GM13977 (cell line): ENCODE results near the gene MYLIP.

ENCODE experiments used
- DNase-seq: peaks from one replicate; pipeline ENCODE4 v3.0.0; 2012; ENCODE audit warnings: low spot score
- in situ Hi-C: fragments of 300-500 bp; cut with MboI; formaldehyde crosslinking; loops from one replicate; pipeline ENCODE4 v1.12.0; 2022; ENCODE audit warnings: low sequenced_read_pairs, low pct_unique_long_range_greater_than_20kb, mixed read lengths, inconsistent platforms; ENCODE audit not compliant: unreplicated experiment
- TF ChIP-seq, protein P1 (sequence below): IDR thresholded peaks from 2 replicates; pipeline ENCODE4 v1.5.1; 2012; ENCODE audit warnings: mild to moderate bottlenecking, control low read depth; ENCODE audit not compliant: insufficient read depth; ENCODE audit errors: extremely low read depth, missing control alignments

Gene MYLIP

DNA sequence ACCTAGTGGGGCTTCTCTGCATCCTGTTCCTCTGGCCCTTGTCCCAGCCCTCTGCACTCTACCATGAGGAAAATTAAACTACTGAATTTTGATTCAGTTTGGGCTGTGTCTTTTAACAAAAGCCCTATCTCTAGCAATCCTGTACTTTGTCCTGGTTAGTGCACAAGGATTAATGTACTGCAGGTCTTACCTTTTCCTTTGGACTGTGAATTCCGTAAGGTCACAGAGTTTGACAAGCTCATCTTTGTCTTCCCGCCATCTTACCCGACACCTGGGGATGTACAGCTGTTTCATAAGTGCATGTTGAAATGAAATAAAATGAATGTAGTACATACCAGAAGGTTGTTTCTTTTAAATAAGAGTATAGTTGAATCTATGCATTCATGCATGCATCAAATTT lies 41.5 kb upstream of the MYLIP start:
- TF ChIP-seq, protein P1, sequence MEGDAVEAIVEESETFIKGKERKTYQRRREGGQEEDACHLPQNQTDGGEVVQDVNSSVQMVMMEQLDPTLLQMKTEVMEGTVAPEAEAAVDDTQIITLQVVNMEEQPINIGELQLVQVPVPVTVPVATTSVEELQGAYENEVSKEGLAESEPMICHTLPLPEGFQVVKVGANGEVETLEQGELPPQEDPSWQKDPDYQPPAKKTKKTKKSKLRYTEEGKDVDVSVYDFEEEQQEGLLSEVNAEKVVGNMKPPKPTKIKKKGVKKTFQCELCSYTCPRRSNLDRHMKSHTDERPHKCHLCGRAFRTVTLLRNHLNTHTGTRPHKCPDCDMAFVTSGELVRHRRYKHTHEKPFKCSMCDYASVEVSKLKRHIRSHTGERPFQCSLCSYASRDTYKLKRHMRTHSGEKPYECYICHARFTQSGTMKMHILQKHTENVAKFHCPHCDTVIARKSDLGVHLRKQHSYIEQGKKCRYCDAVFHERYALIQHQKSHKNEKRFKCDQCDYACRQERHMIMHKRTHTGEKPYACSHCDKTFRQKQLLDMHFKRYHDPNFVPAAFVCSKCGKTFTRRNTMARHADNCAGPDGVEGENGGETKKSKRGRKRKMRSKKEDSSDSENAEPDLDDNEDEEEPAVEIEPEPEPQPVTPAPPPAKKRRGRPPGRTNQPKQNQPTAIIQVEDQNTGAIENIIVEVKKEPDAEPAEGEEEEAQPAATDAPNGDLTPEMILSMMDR, result no peak
- DNase-seq, result no peak
- in situ Hi-C loops, result no loop called here

GRCh38 chr6:16088409-16088808 lies 40.5 kb upstream of the MYLIP start:
- DNase-seq, result no peak
- in situ Hi-C loops, result no loop called here

GRCh38 chr6:16089232-16090062 lies 39.4 kb upstream of the MYLIP start:
- TF ChIP-seq, protein P1, result no peak
- no peak for DNase-seq
- in situ Hi-C loops, result no loop called here

More at GRCh38 chr6:16088409-16088808, 40.5 kb upstream of the MYLIP start:
- TF ChIP-seq, protein P1, result no peak

- in situ Hi-C loops, result no loop called here
- no peak for DNase-seq
- TF ChIP-seq, protein P1, result no peak
These were observed 38.4 kb upstream of the MYLIP start for GRCh38 chr6:16090452-16090851.

GRCh38 chr6:16090920-16091319 lies 38.0 kb upstream of the MYLIP start:
- TF ChIP-seq, protein P1, result no peak
- in situ Hi-C loops, result no loop called here
- DNase-seq, result no peak

DNA sequence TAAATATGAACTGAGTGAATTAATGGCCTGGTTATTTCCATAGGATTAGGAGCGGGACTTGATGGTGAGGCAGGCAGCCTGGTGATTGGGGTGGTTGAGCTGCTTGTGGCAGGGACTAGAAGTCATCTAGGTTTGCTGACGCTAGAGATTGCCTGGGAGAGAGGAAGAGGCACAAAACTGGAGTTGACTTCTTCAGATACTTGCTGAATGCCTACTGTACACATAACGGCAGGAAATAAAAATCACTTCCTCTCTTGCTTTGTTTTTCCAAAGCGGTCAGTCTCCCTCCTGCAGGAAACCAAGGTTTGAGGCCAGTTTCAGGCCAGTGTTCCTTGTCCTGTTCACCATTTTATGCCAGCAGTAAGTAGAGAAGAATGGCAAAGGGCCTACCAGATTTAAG lies 36.7 kb upstream of the MYLIP start:
- no peak for DNase-seq
- in situ Hi-C loops, result no loop called here
- TF ChIP-seq, protein P1, result no peak

DNA sequence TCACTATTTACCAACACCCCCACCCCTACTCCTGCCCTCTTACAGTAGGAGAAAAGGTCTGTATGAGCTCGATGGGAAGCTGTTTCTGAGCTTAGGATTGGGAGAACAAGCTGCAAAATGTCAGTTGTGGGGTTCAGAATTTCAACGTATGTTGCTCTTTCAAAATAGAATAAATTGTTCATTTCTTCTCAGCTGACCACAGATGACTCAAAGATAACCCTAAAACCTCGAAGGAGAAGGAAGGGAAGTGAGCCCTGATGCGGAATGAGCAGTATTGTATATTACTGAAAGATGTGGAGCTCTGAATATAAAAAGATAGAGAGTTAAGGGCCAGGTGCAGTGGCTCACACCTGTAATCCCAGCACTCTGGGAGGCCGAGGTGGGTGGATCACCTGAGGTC lies 35.9 kb upstream of the MYLIP start:
- no peak for DNase-seq
- in situ Hi-C loops, result no loop called here
- TF ChIP-seq, protein P1, result no peak
